Measurements from ENCODE around the gene BFSP1.
A peak's percentile ranks its signal among the peaks of the same experiment; 100 is the strongest.

BFSP1 gene

GRCh38 chr20:17556837-17557674 is 25.9 kb upstream of the BFSP1 start:
- DNase-seq: peak; percentile 82

GRCh38 chr20:17555106-17555505 is 23.9 kb upstream of the BFSP1 start:
- no peak for DNase-seq

- no peak for DNase-seq
Measured at GRCh38 chr20:17549131-17549530, 18.0 kb upstream of the BFSP1 start.

GRCh38 chr20:17545127-17545526 is 13.9 kb upstream of the BFSP1 start:
- DNase-seq: no peak

GRCh38 chr20:17543531-17544131 is 12.5 kb upstream of the BFSP1 start:
- DNase-seq: no peak

- DNase-seq: no peak
Measured at GRCh38 chr20:17542993-17543412, 11.8 kb upstream of the BFSP1 start.

- no peak for DNase-seq
Measured at GRCh38 chr20:17542481-17542880, 11.3 kb upstream of the BFSP1 start.

- DNase-seq: no peak
Measured at GRCh38 chr20:17541996-17542395, 10.8 kb upstream of the BFSP1 start.

GRCh38 chr20:17541596-17541995 is 10.4 kb upstream of the BFSP1 start:
- no peak for DNase-seq

GRCh38 chr20:17538517-17539170 is 7.5 kb upstream of the BFSP1 start:
- DNase-seq: no peak

- no peak for DNase-seq
Measured at GRCh38 chr20:17537959-17538358, 6.8 kb upstream of the BFSP1 start.

- peak; percentile 84 for DNase-seq
Measured at GRCh38 chr20:17536944-17537444, 5.8 kb upstream of the BFSP1 start.

GRCh38 chr20:17534077-17534476 is 2.9 kb upstream of the BFSP1 start:
- no peak for DNase-seq

GRCh38 chr20:17533396-17533795 is 2.2 kb upstream of the BFSP1 start:
- DNase-seq: peak; percentile 59

GRCh38 chr20:17531665-17532025 is 466 bp upstream of the BFSP1 start:
- no peak for DNase-seq

- no peak for DNase-seq
Measured at GRCh38 chr20:17530153-17530552, 1.0 kb downstream of the BFSP1 start.

GRCh38 chr20:17529586-17529985 is 1.6 kb downstream of the BFSP1 start:
- no peak for DNase-seq

GRCh38 chr20:17525650-17526049 is 5.5 kb downstream of the BFSP1 start:
- DNase-seq: peak; percentile 20

GRCh38 chr20:17525132-17525531 is 6.0 kb downstream of the BFSP1 start:
- no peak for DNase-seq

GRCh38 chr20:17524560-17524959 is 6.6 kb downstream of the BFSP1 start:
- no peak for DNase-seq

- no peak for DNase-seq
Measured at GRCh38 chr20:17523326-17523725, 7.9 kb downstream of the BFSP1 start.

GRCh38 chr20:17522528-17522927 is 8.7 kb downstream of the BFSP1 start:
- no peak for DNase-seq

- no peak for DNase-seq
Measured at GRCh38 chr20:17520583-17520982, 10.6 kb downstream of the BFSP1 start.

Data from NCI-H2029 treated with DMSO at 0.1 percent for 48 hours (cell line).